Esophagus muscularis mucosa (tissue), 4 donors: ENCODE results near the gene CDK2. TPM values are rescaled to one million over a fixed set of nuclear protein-coding genes. Genes with fewer than 3 reads are reported as not detected.
A peak's percentile ranks its signal among the peaks of the same experiment; 100 is the strongest.

Source experiments
- DNase-seq: peaks from one replicate; pipeline ENCODE4 v3.0.0-alpha.2; 2017; ENCODE audit errors: extremely low spot score
- H3K27ac ChIP-seq, 4 donors: fragments of 200-600 bp; sonication (generic); replicated peaks in 1 of 4; 1 replicate in 3 of 4; 2 replicates in 1 of 4; pipeline ENCODE4 v1.5.1; 2016 to 2019; ENCODE audit warnings: mild to moderate bottlenecking in 1 of 4
- H3K27me3 ChIP-seq, 4 donors: fragments of 200-600 bp; sonication (generic); one replicate each; pipeline versions ENCODE4 v1.5.1 to v1.6.0; 2016 to 2019
- H3K36me3 ChIP-seq, 4 donors: fragments of 200-600 bp; sonication (generic); one replicate each; pipeline ENCODE4 v1.5.1; 2016 to 2019
- H3K4me1 ChIP-seq, 4 donors: fragments of 200-600 bp; sonication (generic); one replicate each; pipeline ENCODE4 v1.5.1; 2016 to 2019
- H3K4me3 ChIP-seq, 4 donors: fragments of 200-600 bp; sonication (generic); 1 replicate in 2 of 4; 2 replicates in 2 of 4; pipeline ENCODE4 v1.5.1; 2016 to 2019; ENCODE audit warnings: mild to moderate bottlenecking in 4 of 4, moderate library complexity in 1 of 4
- H3K9me3 ChIP-seq, 4 donors: fragments of 200-600 bp; sonication (generic); 1 replicate in 3 of 4; 2 replicates in 1 of 4; pipeline ENCODE4 v1.5.1; 2016 to 2019
- EP300 ChIP-seq: sonication (generic); formaldehyde crosslinking; IDR thresholded peaks from one replicate; pipeline ENCODE4 v1.6.1; 2017; ENCODE audit warnings: antibody characterized with exemption
- POLR2A ChIP-seq: fragments of 450-650 bp; IDR thresholded peaks from one replicate; pipeline ENCODE4 v1.6.1; 2017; ENCODE audit warnings: antibody characterized with exemption, moderate library complexity, mild to moderate bottlenecking, low read depth
- POLR2AphosphoS5 ChIP-seq, 2 donors: sonication (generic); formaldehyde crosslinking; IDR thresholded peaks; one replicate each; pipeline ENCODE4 v1.6.1; 2017; ENCODE audit warnings: antibody characterized with exemption in 2 of 2
- WGBS: methylation state at CpG from one replicate; pipeline ENCODE4 v1.1.5; 2018; 5-methylcytosine and 5-hydroxymethylcytosine counted together
- intact Hi-C: fragments of 100-400 bp; cut with DNase I; formaldehyde crosslinking; loops from one replicate; pipeline ENCODE4 v1.15.1; 2023
- total RNA-seq, 4 donors: library from RNA; depleted of rRNA; stranded (reverse); fragments of >200 nt; gene quantifications; one replicate each; pipeline versions ENCODE4 v1.1.0 to v1.2.1, GENCODE V29; 2016
- TF ChIP-seq, protein P1 (sequence below), 3 experiments: fragments of 200-600 bp in 2 of 3; fragments of 450-650 bp in 1 of 3; sonication (generic) in 2 of 3; IDR thresholded peaks; one replicate each; pipeline ENCODE4 v1.5.1; 2017 to 2019; ENCODE audit warnings: antibody characterized with exemption in 3 of 3, mild to moderate bottlenecking in 2 of 3, moderate library complexity in 1 of 3

CDK2 gene
- total RNA-seq, 4 donors from 2014 or later, result 35.3 to 84.9 (median 57.1) TPM

DNA sequence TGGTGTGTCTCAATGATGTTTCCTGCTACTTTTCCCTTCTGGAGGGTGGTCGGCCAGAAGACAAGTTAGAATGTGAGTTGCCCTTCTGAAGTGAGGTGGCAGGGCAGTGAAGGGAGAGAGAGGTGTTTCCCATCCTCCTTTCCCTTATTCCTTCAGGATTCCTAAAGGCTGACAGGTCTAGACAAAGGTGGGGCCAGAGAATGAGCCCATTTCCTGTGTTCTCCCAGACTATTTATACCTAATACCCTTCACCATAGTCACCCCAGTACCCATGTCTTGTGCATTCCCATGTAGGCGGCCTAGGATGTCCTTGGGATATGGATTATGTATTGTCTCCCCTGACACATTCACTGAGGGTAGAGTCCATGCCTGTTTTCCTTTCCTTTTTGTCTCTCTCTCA, 28.6 kb upstream of the CDK2 start:
- peaks cover 0 to 25% (median 1%) of the 10 kb centered on the region in 4 donors for H3K36me3 ChIP-seq
- no peaks in the 10 kb centered on the region for H3K27me3 ChIP-seq
- no peaks in the 10 kb centered on the region for H3K9me3 ChIP-seq
- H3K27ac ChIP-seq, result no peak overlapping the region
- TF ChIP-seq EP300 (no peak), POLR2AphosphoS5 (IDR thresholded peaks at IDR 0.05) (no peak), POLR2A (no peak)
- TF ChIP-seq, protein P1, sequence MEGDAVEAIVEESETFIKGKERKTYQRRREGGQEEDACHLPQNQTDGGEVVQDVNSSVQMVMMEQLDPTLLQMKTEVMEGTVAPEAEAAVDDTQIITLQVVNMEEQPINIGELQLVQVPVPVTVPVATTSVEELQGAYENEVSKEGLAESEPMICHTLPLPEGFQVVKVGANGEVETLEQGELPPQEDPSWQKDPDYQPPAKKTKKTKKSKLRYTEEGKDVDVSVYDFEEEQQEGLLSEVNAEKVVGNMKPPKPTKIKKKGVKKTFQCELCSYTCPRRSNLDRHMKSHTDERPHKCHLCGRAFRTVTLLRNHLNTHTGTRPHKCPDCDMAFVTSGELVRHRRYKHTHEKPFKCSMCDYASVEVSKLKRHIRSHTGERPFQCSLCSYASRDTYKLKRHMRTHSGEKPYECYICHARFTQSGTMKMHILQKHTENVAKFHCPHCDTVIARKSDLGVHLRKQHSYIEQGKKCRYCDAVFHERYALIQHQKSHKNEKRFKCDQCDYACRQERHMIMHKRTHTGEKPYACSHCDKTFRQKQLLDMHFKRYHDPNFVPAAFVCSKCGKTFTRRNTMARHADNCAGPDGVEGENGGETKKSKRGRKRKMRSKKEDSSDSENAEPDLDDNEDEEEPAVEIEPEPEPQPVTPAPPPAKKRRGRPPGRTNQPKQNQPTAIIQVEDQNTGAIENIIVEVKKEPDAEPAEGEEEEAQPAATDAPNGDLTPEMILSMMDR (IDR thresholded peaks at IDR 0.05), result no peak
- intact Hi-C loops, result no loop called here
- H3K4me1 ChIP-seq, result peaks cover 12 to 42% (median 28%) of the 10 kb centered on the region in 4 donors
- 85% methylated on average over 2 of the region's 2 CpGs for WGBS
- no peak overlapping the region for H3K4me3 ChIP-seq
- no peak for DNase-seq

GRCh38 chr12:55938826-55939501, 27.7 kb upstream of the CDK2 start:
- intact Hi-C loops, result no loop called here
- peaks cover 8 to 32% (median 20%) of the 10 kb centered on the region in 4 donors for H3K4me1 ChIP-seq
- TF ChIP-seq, protein P1 (IDR thresholded peaks at IDR 0.05), result no peak
- TF ChIP-seq EP300 (no peak), POLR2AphosphoS5 (IDR thresholded peaks at IDR 0.05) (no peak), POLR2A (no peak)
- H3K36me3 ChIP-seq, result peaks cover 9 to 34% (median 11%) of the 10 kb centered on the region in 4 donors
- H3K4me3 ChIP-seq, result no peak overlapping the region
- 93% methylated on average over 8 of the region's 8 CpGs for WGBS
- no peaks in the 10 kb centered on the region for H3K9me3 ChIP-seq
- H3K27me3 ChIP-seq, result no peaks in the 10 kb centered on the region
- H3K27ac ChIP-seq, result no peak overlapping the region
- no peak for DNase-seq

GRCh38 chr12:55940065-55940732, 26.4 kb upstream of the CDK2 start:
- H3K4me1 ChIP-seq, result peaks cover 8 to 22% (median 17%) of the 10 kb centered on the region in 4 donors
- H3K27me3 ChIP-seq, result no peaks in the 10 kb centered on the region
- H3K9me3 ChIP-seq, result no peaks in the 10 kb centered on the region
- H3K4me3 ChIP-seq, result peak overlapping the region; percentile 8 to 33 (median 24)
- DNase-seq, result peak; percentile 97
- intact Hi-C loops, result loop anchor here (2.0 kb wide), 1 partner anchor 197 kb away; the partner anchor contains the start of gene GDF11
- whole genome bisulfite sequencing, result 4% methylated on average over 11 of the region's 18 CpGs
- TF ChIP-seq POLR2AphosphoS5 (IDR thresholded peaks at IDR 0.05) (peak; percentile 40 to 70), POLR2A (no peak)
- TF ChIP-seq, protein P1 (IDR thresholded peaks at IDR 0.05), result peak; percentile 89 to 97 (median 89)
- H3K36me3 ChIP-seq, result peaks cover 10 to 46% (median 20%) of the 10 kb centered on the region in 4 donors
- peak overlapping the region; percentile 35 to 59 (median 46) for H3K27ac ChIP-seq

DNA sequence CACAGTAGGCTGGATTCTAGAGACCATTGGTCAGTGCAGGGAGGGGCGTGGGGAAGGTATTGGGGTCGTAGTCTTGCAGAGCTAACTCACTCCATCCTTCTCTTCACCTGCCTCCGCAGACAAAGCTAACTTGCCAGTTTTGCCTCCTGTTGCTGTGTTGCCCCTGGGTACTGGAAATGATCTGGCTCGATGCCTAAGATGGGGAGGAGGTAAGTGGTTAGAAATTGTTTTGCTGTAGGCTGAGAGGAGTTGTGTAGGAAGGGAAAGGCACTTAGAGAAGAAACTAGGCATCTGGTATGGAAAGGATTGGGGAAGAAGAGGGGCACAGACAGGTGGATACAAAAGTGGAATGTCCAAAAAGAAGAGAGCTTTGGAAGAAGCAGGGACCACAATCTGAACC, 24.6 kb upstream of the CDK2 start:
- Histone ChIP-seq H3K4me3 (no peak overlapping the region), H3K36me3 (peaks cover 21 to 57% (median 27%) of the 10 kb centered on the region in 4 donors), H3K27me3 (no peaks in the 10 kb centered on the region), H3K9me3 (no peaks in the 10 kb centered on the region), H3K4me1 (peaks cover 8 to 12% (median 10%) of the 10 kb centered on the region in 4 donors), H3K27ac (no peak overlapping the region)
- TF ChIP-seq POLR2A (no peak), POLR2AphosphoS5 (IDR thresholded peaks at IDR 0.05) (no peak), EP300 (no peak)
- TF ChIP-seq, protein P1 (IDR thresholded peaks at IDR 0.05), result no peak
- WGBS, result 89% methylated on average over 4 of the region's 4 CpGs
- intact Hi-C loops, result no loop called here
- DNase-seq, result no peak
